ENCODE results near the gene TSPAN4.

GRCh38 chr11:800473-800872 is 42.2 kb upstream of the TSPAN4 start:
- TF ChIP-seq CTCF (IDR thresholded peaks at IDR 0.05; ENCODE audit: low read depth, low read length) = no peak
- no peak for TF ChIP-seq EZH2phosphoT487 (IDR thresholded peaks at IDR 0.05; ENCODE audit: low read depth)
